GM21515 (cell line): ENCODE results near the gene TLE6.
"Not testable (repeated sequence)": the region's sequence is repeated elsewhere in the genome, so short reads cannot be mapped to it uniquely, and the experiment has no call there.

ENCODE experiments used
- ATAC-seq: cut with Tn5 transposase; IDR thresholded peaks from one replicate; pipeline ENCODE4 v1.9.1; 2021; ENCODE audit not compliant: unreplicated experiment

The TLE6 gene

GRCh38 chr19:3001235-3001800 lies 24.0 kb downstream of the TLE6 start:
- ATAC-seq: no peak

- no peak for ATAC-seq
These were observed 25.7 kb downstream of the TLE6 start for GRCh38 chr19:3003046-3003445.

- ATAC-seq: no peak
These were observed 27.2 kb downstream of the TLE6 start for GRCh38 chr19:3004522-3004921.

GRCh38 chr19:3005345-3005744 lies 28.0 kb downstream of the TLE6 start:
- ATAC-seq: no peak

GRCh38 chr19:3006075-3006767 lies 28.9 kb downstream of the TLE6 start:
- no peak for ATAC-seq

- no peak for ATAC-seq
These were observed 30.6 kb downstream of the TLE6 start for GRCh38 chr19:3007975-3008374.

GRCh38 chr19:3008994-3009393 lies 31.6 kb downstream of the TLE6 start:
- ATAC-seq: no peak

GRCh38 chr19:3010871-3011270 lies 33.5 kb downstream of the TLE6 start:
- no peak for ATAC-seq

GRCh38 chr19:3012059-3012458 lies 34.7 kb downstream of the TLE6 start:
- ATAC-seq: not testable (repeated sequence)

GRCh38 chr19:3012621-3013262 lies 35.4 kb downstream of the TLE6 start:
- no peak for ATAC-seq

- ATAC-seq: no peak
These were observed 35.9 kb downstream of the TLE6 start for GRCh38 chr19:3013263-3013725.

GRCh38 chr19:3014135-3014534 lies 36.8 kb downstream of the TLE6 start:
- no peak for ATAC-seq

- no peak for ATAC-seq
These were observed 38.0 kb downstream of the TLE6 start for GRCh38 chr19:3015126-3016057.

GRCh38 chr19:3017923-3018322 lies 40.6 kb downstream of the TLE6 start:
- ATAC-seq: no peak

- no peak for ATAC-seq
These were observed 42.0 kb downstream of the TLE6 start for GRCh38 chr19:3019211-3019854.

GRCh38 chr19:3020321-3020960 lies 43.1 kb downstream of the TLE6 start:
- no peak for ATAC-seq

GRCh38 chr19:3024509-3024869 lies 47.1 kb downstream of the TLE6 start:
- no peak for ATAC-seq

- ATAC-seq: no peak
These were observed 47.6 kb downstream of the TLE6 start for GRCh38 chr19:3024870-3025548.

GRCh38 chr19:3025549-3025886 lies 48.2 kb downstream of the TLE6 start:
- no peak for ATAC-seq

- no peak for ATAC-seq
These were observed 49.4 kb downstream of the TLE6 start for GRCh38 chr19:3026768-3027167.
